PC-3 (cell line): Measurements from ENCODE around the gene RGS14.

ENCODE experiments used
- CTCF ChIP-seq: fragments of 300-600 bp; sonication (generic); conservative IDR thresholded peaks from 2 replicates; pipeline ENCODE4 v1.5.1; 2017; ENCODE audit warnings: antibody characterized with exemption, low read depth, mild to moderate bottlenecking, low read length
- EZH2phosphoT487 ChIP-seq: fragments of 300-600 bp; sonication (generic); IDR thresholded peaks from 2 replicates; pipeline ENCODE4 v1.6.1; 2018; ENCODE audit warnings: mild to moderate bottlenecking, antibody characterized with exemption, low read length, borderline replicate concordance

- TF ChIP-seq CTCF (peak; percentile 80), EZH2phosphoT487 (no peak)
Observed at GRCh38 chr5:177368869-177369644, 11.3 kb downstream of the RGS14 start.
